HG03520 (cell line): ENCODE measurements around the gene BPI.
"Not testable (repeated sequence)": the region's sequence is repeated elsewhere in the genome, so short reads cannot be mapped to it uniquely, and the experiment has no call there.

Experiments used
- ATAC-seq: cut with Tn5 transposase; IDR thresholded peaks from one replicate; pipeline ENCODE4 v1.9.1; 2021; ENCODE audit warnings: mild to moderate bottlenecking, moderate library complexity; ENCODE audit not compliant: unreplicated experiment

The BPI gene

GRCh38 chr20:38355161-38356012, 51.4 kb downstream of the BPI start:
- no peak for ATAC-seq

DNA sequence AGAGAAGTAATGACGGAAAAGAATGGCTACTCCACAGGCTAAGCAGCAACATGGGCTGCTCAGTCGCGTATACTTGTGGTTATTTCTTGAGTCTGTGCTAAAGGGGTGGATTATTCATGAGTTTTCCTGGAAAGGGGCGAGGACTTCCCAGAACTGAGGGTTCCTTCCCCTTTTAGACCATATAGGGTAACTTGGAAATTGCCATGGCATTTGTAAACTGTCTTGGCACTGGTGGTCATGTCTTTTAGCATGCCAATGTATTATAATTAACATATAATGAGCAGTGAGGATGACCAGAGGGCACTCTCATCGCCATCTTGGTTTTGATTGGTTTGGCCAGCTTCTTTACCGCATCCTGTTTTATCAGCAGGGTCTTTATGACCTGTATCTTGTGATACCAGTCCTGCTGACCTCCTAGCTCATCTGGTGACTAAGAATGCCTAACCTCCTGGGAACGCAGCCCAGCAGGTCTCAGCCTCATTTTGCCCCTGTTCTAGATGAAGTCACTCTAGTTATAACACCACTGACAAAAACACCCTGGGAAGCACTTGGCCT, 53.8 kb downstream of the BPI start:
- ATAC-seq = no peak

- ATAC-seq = no peak
Observed at GRCh38 chr20:38358556-38358955, 54.6 kb downstream of the BPI start.

DNA sequence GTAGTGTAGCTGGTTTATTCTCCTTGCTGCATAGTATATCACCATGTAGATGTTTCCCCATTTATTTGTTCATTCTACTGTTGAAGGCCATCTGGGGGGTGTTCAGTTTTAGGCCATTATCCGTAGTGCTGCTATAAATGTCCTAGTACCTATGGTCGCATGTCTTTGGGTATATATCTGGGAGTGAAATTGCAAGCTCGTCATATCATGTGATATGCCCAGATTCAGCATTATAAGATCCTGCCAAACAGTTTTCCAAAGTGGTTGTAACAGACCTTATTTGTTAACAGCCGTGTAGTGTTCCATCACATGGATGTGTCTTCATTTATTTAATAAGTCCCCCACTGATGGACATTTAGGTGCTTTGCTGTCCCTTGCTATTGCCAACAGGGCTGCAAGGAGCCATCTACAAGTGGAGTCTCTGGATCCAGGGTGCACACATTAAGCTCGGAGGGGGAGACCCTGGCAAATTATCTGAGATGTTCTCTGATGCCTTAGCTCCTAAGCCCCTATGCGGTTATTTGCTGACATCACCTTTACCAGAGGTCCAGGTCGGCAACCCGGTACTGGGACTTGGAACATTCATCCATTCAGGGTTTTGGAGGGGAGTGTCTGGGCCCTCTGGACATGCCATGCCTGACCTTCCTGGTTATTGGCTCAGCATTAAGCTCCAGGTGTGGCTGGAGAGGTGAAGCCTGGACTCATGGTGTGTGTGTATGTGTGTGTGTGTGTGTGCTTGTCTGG, 59.2 kb downstream of the BPI start:
- ATAC-seq = no peak

- ATAC-seq = no peak
Observed at GRCh38 chr20:38369389-38369788, 65.4 kb downstream of the BPI start.

DNA sequence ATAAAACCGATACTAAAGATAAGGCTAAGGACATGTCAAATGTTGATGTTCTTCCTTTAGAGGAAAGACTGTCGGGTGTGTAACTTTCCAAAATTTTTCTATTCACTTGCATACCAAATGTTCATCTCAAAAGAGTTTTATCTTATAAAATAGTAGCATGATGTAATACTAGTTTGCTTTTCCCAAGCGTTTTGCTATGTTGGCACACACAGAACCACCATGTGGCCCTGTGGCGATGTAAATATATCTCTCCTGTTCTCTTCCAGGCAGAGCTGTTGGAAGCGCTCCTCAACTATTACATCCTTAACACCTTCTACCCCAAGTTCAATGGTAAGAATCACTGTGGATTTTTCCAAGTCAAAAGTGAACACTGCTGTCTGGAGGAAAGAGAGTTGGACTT, 68.8 kb downstream of the BPI start:
- no peak for ATAC-seq

GRCh38 chr20:38373231-38373867, 69.4 kb downstream of the BPI start:
- no peak for ATAC-seq

GRCh38 chr20:38373898-38374297, 69.9 kb downstream of the BPI start:
- no peak for ATAC-seq

GRCh38 chr20:38377039-38377685, 73.2 kb downstream of the BPI start:
- no peak for ATAC-seq

GRCh38 chr20:38377838-38378237, 73.9 kb downstream of the BPI start:
- not testable (repeated sequence) for ATAC-seq

DNA sequence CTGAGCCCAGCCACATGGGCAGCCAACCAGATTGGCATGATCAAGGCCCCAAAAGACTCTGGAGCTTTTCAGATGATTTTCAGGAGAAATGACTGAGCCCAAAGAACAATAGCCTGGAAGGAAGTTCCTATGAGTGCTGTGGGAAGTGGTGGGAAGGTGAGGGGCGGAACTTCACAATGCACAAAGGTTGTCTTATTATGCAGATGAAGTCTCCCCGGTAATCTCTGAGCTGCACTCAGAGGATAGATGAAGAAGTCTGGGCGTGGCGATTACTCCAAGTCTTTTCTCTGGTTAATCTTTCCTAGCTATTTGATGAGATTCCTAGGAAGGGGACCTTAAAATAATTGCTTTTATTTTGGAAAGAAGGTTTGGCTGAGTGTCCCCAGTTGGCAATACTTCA, 79.2 kb downstream of the BPI start:
- no peak for ATAC-seq

DNA sequence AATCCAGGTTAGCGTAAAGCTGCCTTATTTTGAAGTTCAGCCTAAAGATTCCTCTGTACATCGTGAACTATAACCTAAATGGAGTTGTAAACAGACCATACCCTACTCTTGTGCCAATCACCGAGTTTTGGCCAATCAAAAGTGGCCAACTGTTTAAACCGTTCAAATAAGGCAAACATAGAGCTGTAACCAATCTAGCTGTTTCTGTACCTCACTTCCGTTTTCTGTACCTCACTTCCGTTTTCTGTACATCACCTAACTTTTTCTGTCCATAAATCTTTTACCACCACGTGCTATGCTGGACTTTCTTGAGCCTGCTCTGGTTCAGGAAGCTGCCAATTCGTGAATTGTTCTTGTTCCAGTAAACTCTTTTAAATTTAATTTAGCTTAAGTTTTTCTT, 82.0 kb downstream of the BPI start:
- ATAC-seq = no peak

- ATAC-seq = no peak
Observed at GRCh38 chr20:38386851-38387250, 82.9 kb downstream of the BPI start.
